Adrenal gland (tissue), 12 donors: Measurements from ENCODE around the gene VWCE. TPM values are rescaled to one million over a fixed set of nuclear protein-coding genes. Genes with fewer than 3 reads are reported as not detected.

Experiments used
- DNase-seq, 7 donors: peaks; one replicate each; pipeline ENCODE4 v3.0.0-alpha.2; 2019 to 2020
- H3K27ac ChIP-seq, 5 donors: fragments of 200-600 bp; sonication (generic) in 4 of 5; 1 replicate in 3 of 5; 2 replicates in 2 of 5; pipeline versions ENCODE4 v1.5.1 to v1.8.0; 2016 to 2020; ENCODE audit warnings: mild to moderate bottlenecking in 1 of 5
- H3K27me3 ChIP-seq: fragments of 200-600 bp; 2 replicates; pipeline ENCODE4 v1.8.0; 2021
- H3K36me3 ChIP-seq, 2 donors: fragments of 200-600 bp; replicated peaks in 1 of 2; 1 replicate in 1 of 2; 2 replicates in 1 of 2; pipeline versions ENCODE4 v1.5.1 to v1.8.0; 2018 to 2022
- H3K4me1 ChIP-seq, 2 donors: fragments of 200-600 bp; replicated peaks in 1 of 2; 1 replicate in 1 of 2; 2 replicates in 1 of 2; pipeline versions ENCODE4 v1.5.1 to v1.8.0; 2018 to 2021
- H3K4me3 ChIP-seq, 4 donors: fragments of 200-600 bp; sonication (generic) in 3 of 4; one replicate each; pipeline ENCODE4 v1.5.1; 2016 to 2018
- H3K9me3 ChIP-seq, 3 donors: fragments of 200-600 bp; sonication (generic) in 1 of 3; replicated peaks in 1 of 3; 1 replicate in 2 of 3; 2 replicates in 1 of 3; pipeline versions ENCODE4 v1.5.1 to v1.8.0; 2016 to 2021
- CTCF ChIP-seq, 6 experiments: fragments of 450-650 bp in 4 of 6; fragments of 200-600 bp in 2 of 6; sonication (generic) in 1 of 6; IDR thresholded peaks; 1 replicate in 5 of 6; 2 replicates in 1 of 6; pipeline versions ENCODE4 v1.5.1 to v1.8.0; 2016 to 2021; ENCODE audit warnings: antibody characterized with exemption in 6 of 6, mild to moderate bottlenecking in 2 of 6, moderate library complexity in 1 of 6
- POLR2A ChIP-seq, 2 donors: fragments of 450-650 bp; IDR thresholded peaks; one replicate each; pipeline ENCODE4 v1.6.1; 2017; ENCODE audit warnings: antibody characterized with exemption in 2 of 2, mild to moderate bottlenecking in 2 of 2, moderate library complexity in 1 of 2
- whole genome bisulfite sequencing, 4 donors: extraction: QIAGEN DNeasy Blood & Tissue Kit in 2 of 4; methylation state at CpG; one replicate each; pipeline versions ENCODE4 v1.1.5 to v1.1.7; 2013 to 2017; 5-methylcytosine and 5-hydroxymethylcytosine counted together
- intact Hi-C, 2 donors: fragments of 100-400 bp; cut with DNase I; formaldehyde crosslinking; loops; one replicate each; pipeline versions ENCODE4 v1.14.1 to v1.15.0; 2022 to 2023
- polyA plus RNA-seq, 3 donors: library from polyadenylated mRNA; stranded (reverse); fragments of 200-250 nt in 2 of 3; fragments of 350-450 nt in 1 of 3; fragmentation: Illumina TruSeq in 1 of 3; extraction: RNeasy Lipid Tissue Mini Kit (QIAGEN cat#74804) in 1 of 3; gene quantifications; one replicate each; pipeline ENCODE4 v1.2.3, GENCODE V29; 2013 to 2014
- total RNA-seq, 9 donors: library from RNA; depleted of rRNA in 4 of 9; stranded (reverse); fragments of >200 nt in 4 of 9; fragments of 120-200 nt in 1 of 9; fragmentation: NEBNext Ultra II Directional in 1 of 9; extraction: Animal tissue kit (Norgen Biotek cat#: 25700) in 1 of 9; gene quantifications; one replicate each; pipeline versions ENCODE4 v1.1.0 to v1.2.4, GENCODE V29; 2013 to 2023
- donor health status: healthy with polysubstance abuse.
- donor health status: Bipolar disorder and iron deficiency.
- donor health status: DM: yes; HTN: yes; CAD: no.
- donor health status: DM: no; HTN: no; CAD: no.
- donor health status: DM: no; HTN: no; CAD: no.
- donor health status: DM: yes; HTN: yes; CAD: no.

VWCE gene
- total and polyA plus RNA-seq, 12 donors, result 0.55 to 5.8 (median 2.5) TPM

- Histone ChIP-seq H3K4me1 (peaks cover 64 to 82% of the 10 kb centered on the region in 2 donors), H3K4me3 (peak overlapping the region; percentile 43 to 99 (median 80)), H3K27ac (peak overlapping the region; percentile 82 to 98 (median 92)), H3K9me3 (no peaks in the 10 kb centered on the region), H3K36me3 (peaks cover 0 to 25% of the 10 kb centered on the region in 2 donors), H3K27me3 (no peaks in the 10 kb centered on the region)
- 0 to 2% (median 1%) methylated on average over 7 to 24 of the region's 24 CpGs for WGBS, 4 donors
- intact Hi-C loops, result no loop called here
- no peak for TF ChIP-seq POLR2A (IDR thresholded peaks at IDR 0.05)
- no peak for TF ChIP-seq CTCF (IDR thresholded peaks at IDR 0.05)
- DNase-seq, result peak in 2 of 7 donors; percentile 21 to 43
Measured at GRCh38 chr11:61332281-61332796, 37.2 kb upstream of the VWCE start.

GRCh38 chr11:61331651-61332050, 36.5 kb upstream of the VWCE start:
- peak overlapping the region; percentile 82 to 98 (median 92) for H3K27ac ChIP-seq
- TF ChIP-seq POLR2A (IDR thresholded peaks at IDR 0.05), result no peak
- TF ChIP-seq CTCF (IDR thresholded peaks at IDR 0.05), result no peak
- peak overlapping the region in 2 of 4 donors; percentile 84 to 99 for H3K4me3 ChIP-seq
- intact Hi-C loops, result no loop called here
- H3K4me1 ChIP-seq, result peaks cover 64 to 87% of the 10 kb centered on the region in 2 donors
- WGBS, 4 donors, result 33 to 43% (median 36%) methylated on average over 6 of the region's 6 CpGs
- H3K27me3 ChIP-seq, result no peaks in the 10 kb centered on the region
- no peaks in the 10 kb centered on the region for H3K9me3 ChIP-seq
- peaks cover 0 to 32% of the 10 kb centered on the region in 2 donors for H3K36me3 ChIP-seq
- peak in 1 of 7 donors; percentile 15 for DNase-seq

GRCh38 chr11:61329871-61330270, 34.8 kb upstream of the VWCE start:
- no peak overlapping the region for H3K4me3 ChIP-seq
- WGBS, 4 donors, result 83 to 97% (median 93%) methylated on average over 4 of the region's 4 CpGs
- no peak for DNase-seq
- H3K27ac ChIP-seq, result peak overlapping the region in 2 of 5 donors; percentile 40 to 62
- H3K4me1 ChIP-seq, result peaks cover 66 to 86% of the 10 kb centered on the region in 2 donors
- no peak for TF ChIP-seq POLR2A (IDR thresholded peaks at IDR 0.05)
- no peak for TF ChIP-seq CTCF (IDR thresholded peaks at IDR 0.05)
- H3K9me3 ChIP-seq, result no peaks in the 10 kb centered on the region
- no peaks in the 10 kb centered on the region for H3K27me3 ChIP-seq
- intact Hi-C loops, result no loop called here
- H3K36me3 ChIP-seq, result peaks cover 0 to 44% of the 10 kb centered on the region in 2 donors

- Histone ChIP-seq H3K27me3 (no peaks in the 10 kb centered on the region), H3K27ac (peak overlapping the region in 4 of 5 donors; percentile 6 to 62 (median 34)), H3K4me1 (peaks cover 58 to 76% of the 10 kb centered on the region in 2 donors), H3K9me3 (no peaks in the 10 kb centered on the region), H3K36me3 (peaks cover 0 to 59% of the 10 kb centered on the region in 2 donors), H3K4me3 (no peak overlapping the region)
- TF ChIP-seq POLR2A (IDR thresholded peaks at IDR 0.05) (no peak), CTCF (IDR thresholded peaks at IDR 0.05) (no peak)
- no peak for DNase-seq
- 74 to 85% (median 82%) methylated on average over 9 of the region's 9 CpGs for WGBS, 4 donors
- intact Hi-C loops, result no loop called here
Measured at GRCh38 chr11:61328351-61328750, 33.2 kb upstream of the VWCE start.
